HepG2 (cell line): ENCODE data around the gene CHST3. TPM values are rescaled to one million over a fixed set of nuclear protein-coding genes. Genes with fewer than 3 reads are reported as not detected.

Experiments
- ATAC-seq: fragments of 200-7000 bp; cut with Tn5 transposase; 3 replicates; pipeline ENCODE4 v1.9.1; 2020; ENCODE audit warnings: mild to moderate bottlenecking, moderate library complexity
- BruUV-seq: library from RNA; stranded (reverse); fragments of 400-500 nt; replicated peaks from 2 replicates; lab custom pipeline; 2021; lab: Mats Ljungman, UMichigan
- CTCF ChIA-PET: fragments of 300-600 bp; formaldehyde crosslinking; extraction: SDS; loops from one replicate; lab custom pipeline; 2021; ENCODE audit warnings: low total read pairs, inconsistent platforms, low intra/inter-chr PET ratio; lab: Yijun Ruan, JAX
- POLR2A ChIA-PET: fragments of 350-600 bp; sonication (Branson Sonifier 250); formaldehyde crosslinking; loops from one replicate; lab custom pipeline; 2020; ENCODE audit warnings: antibody characterized with exemption, inconsistent platforms; lab: Yijun Ruan, JAX
- DNase-seq: peaks from one replicate; pipeline ENCODE4 v3.0.0-alpha.2; 2015; ENCODE audit warnings: low spot score
- FAIRE-seq: peaks from 3 replicates; lab custom pipeline; 2011; peaks lifted over from hg19 to GRCh38; lab: Jason Lieb, UNC
- H2AFZ ChIP-seq: one replicate; pipeline ENCODE4 v1.6.1; 2011; ENCODE audit warnings: low read length, inconsistent platforms
- H3K27ac ChIP-seq: fragments of 300-600 bp; 3 replicates; pipeline ENCODE4 v1.8.0; 2011; ENCODE audit warnings: mixed run types, mild to moderate bottlenecking, mixed read lengths, low read length, inconsistent platforms; ENCODE audit not compliant: insufficient read depth; ENCODE audit errors: extremely low read length
- H3K27me3 ChIP-seq, 2 experiments: fragments of 200-600 bp in 1 of 2; 2 replicates in 1 of 2; 3 replicates in 1 of 2; pipeline versions ENCODE4 v1.6.0 to v1.8.0; 2011; ENCODE audit warnings: low read length in 2 of 2, mild to moderate bottlenecking in 2 of 2, moderate library complexity in 2 of 2, inconsistent platforms in 1 of 2; ENCODE audit not compliant: insufficient read depth in 2 of 2, control insufficient read depth in 1 of 2
- H3K36me3 ChIP-seq, 2 experiments: fragments of 200-600 bp in 1 of 2; replicated peaks in 1 of 2; 2 replicates in 1 of 2; 3 replicates in 1 of 2; pipeline versions ENCODE4 v1.5.1 to v1.8.0; 2011; ENCODE audit warnings: low read length in 2 of 2, inconsistent platforms in 1 of 2; ENCODE audit not compliant: insufficient read depth in 2 of 2, control insufficient read depth in 1 of 2
- H3K4me1 ChIP-seq: 2 replicates; pipeline ENCODE4 v1.5.1; 2012; ENCODE audit warnings: low read length, inconsistent platforms; ENCODE audit not compliant: insufficient read depth
- H3K4me2 ChIP-seq: 2 replicates; pipeline ENCODE4 v1.6.0; 2011; ENCODE audit warnings: low read depth, low read length, inconsistent platforms
- H3K4me3 ChIP-seq, 3 experiments: fragments of 200-600 bp in 1 of 3; sonication (generic), shearing (Covaris generic) in 1 of 3; replicated peaks in 1 of 3; 2 replicates each; pipeline ENCODE4 v1.5.1; 2011 to 2016; ENCODE audit warnings: low read length in 3 of 3, inconsistent platforms in 2 of 3, low read depth in 2 of 3, mild to moderate bottlenecking in 2 of 3, control low read depth in 1 of 3, mixed read lengths in 1 of 3; ENCODE audit not compliant: insufficient read depth in 1 of 3
- H3K79me2 ChIP-seq: one replicate; pipeline ENCODE4 v1.6.1; 2011; ENCODE audit warnings: low read length, inconsistent platforms; ENCODE audit not compliant: insufficient read depth
- H3K9ac ChIP-seq: 2 replicates; pipeline ENCODE4 v1.6.0; 2011; ENCODE audit warnings: mild to moderate bottlenecking, low read depth, low read length, inconsistent platforms; ENCODE audit not compliant: insufficient read depth
- H3K9me3 ChIP-seq: 2 replicates; pipeline ENCODE4 v1.5.1; 2012; ENCODE audit warnings: mild to moderate bottlenecking, low read length
- H4K20me1 ChIP-seq: 2 replicates; pipeline ENCODE4 v1.6.0; 2011; ENCODE audit warnings: inconsistent platforms, mild to moderate bottlenecking, low read length, moderate library complexity; ENCODE audit not compliant: insufficient read depth
- AKNA ChIP-seq: sonication (generic); formaldehyde crosslinking; IDR thresholded peaks from 2 replicates; pipeline ENCODE4 v1.4.0; 2020; ENCODE audit warnings: missing genetic modification reagents, borderline replicate concordance
- ARID5B ChIP-seq: IDR thresholded peaks from 2 replicates; pipeline ENCODE4 v1.4.0; 2020; ENCODE audit warnings: mild to moderate bottlenecking, missing genetic modification reagents
- ATF1 ChIP-seq: IDR thresholded peaks from 2 replicates; pipeline ENCODE4 v1.6.1; 2016; ENCODE audit warnings: mild to moderate bottlenecking, control low read depth
- FOXO1 ChIP-seq: sonication (generic); formaldehyde crosslinking; IDR thresholded peaks from 2 replicates; pipeline ENCODE4 v1.4.0; 2020; ENCODE audit warnings: missing genetic modification reagents
- JUN ChIP-seq: sonication (generic); formaldehyde crosslinking; IDR thresholded peaks from 2 replicates; pipeline ENCODE4 v1.4.0; 2020; ENCODE audit warnings: mild to moderate bottlenecking, missing genetic modification reagents
- ZNF143 ChIP-seq: sonication (generic); formaldehyde crosslinking; IDR thresholded peaks from 2 replicates; pipeline ENCODE4 v1.4.0; 2020; ENCODE audit warnings: missing genetic modification reagents
- ZNF18 ChIP-seq: sonication (generic); formaldehyde crosslinking; IDR thresholded peaks from 2 replicates; pipeline ENCODE4 v1.8.0; 2022; ENCODE audit warnings: mild to moderate bottlenecking, missing genetic modification reagents; ENCODE audit not compliant: insufficient replicate concordance
- ZNF878 ChIP-seq: sonication (generic); formaldehyde crosslinking; IDR thresholded peaks from 2 replicates; pipeline ENCODE4 v1.8.1; 2023; ENCODE audit warnings: mild to moderate bottlenecking, missing genetic modification reagents, moderate library complexity
- ZNF879 ChIP-seq: sonication (generic); formaldehyde crosslinking; IDR thresholded peaks from 2 replicates; pipeline ENCODE4 v1.8.1; 2023; ENCODE audit warnings: missing genetic modification reagents
- ZZZ3 ChIP-seq: sonication (generic); formaldehyde crosslinking; IDR thresholded peaks from 2 replicates; pipeline ENCODE4 v1.4.0; 2020; ENCODE audit warnings: missing genetic modification reagents, mild to moderate bottlenecking, borderline replicate concordance
- WGBS: methylation state at CpG from one replicate; pipeline ENCODE4 v1.1.6; 2017; ENCODE audit warnings: low lambda C conversion rate; 5-methylcytosine and 5-hydroxymethylcytosine counted together
- in situ Hi-C: cut with HindIII; loops from 2 replicates; pipeline ENCODE4 v1.10.0; 2017; ENCODE audit warnings: low pct_unique_long_range_greater_than_20kb; ENCODE audit not compliant: extremely low pct_ligation_motif_present
- intact Hi-C: fragments of 100-400 bp; cut with micrococcal nuclease; formaldehyde crosslinking; loops from one replicate; pipeline ENCODE4 v1.10.0; 2022; ENCODE audit not compliant: unreplicated experiment
- polyA plus RNA-seq, 8 experiments: library from polyadenylated mRNA; depleted of rRNA in 3 of 8; stranded (reverse) in 7 of 8; unstranded in 1 of 8; fragments of >200 nt; fragmentation: Illumina TruSeq in 4 of 8; extraction: Trizol in 4 of 8; gene quantifications; 2 replicates each; pipeline versions ENCODE4 v1.2.1 to v1.2.3, GENCODE V29; 2011 to 2016; ENCODE audit warnings: low read depth in 4 of 8, missing spikeins in 1 of 8, mixed read lengths in 1 of 8; ENCODE audit not compliant: insufficient read depth in 1 of 8
- total RNA-seq, 5 experiments: library from RNA; depleted of rRNA; stranded (reverse); fragments of >200 nt; fragmentation: Illumina TruSeq; extraction: Trizol; gene quantifications; 2 replicates each; pipeline ENCODE4 v1.2.3, GENCODE V29; 2016; ENCODE audit warnings: low read depth in 1 of 5

The CHST3 gene
- total and polyA plus RNA-seq, 2 of the 13 experiments (the other 11 are each of a cell fraction or from before 2014, with no cell fraction given) = 7.2 to 18.7 TPM

- ChIA-PET POLR2A (interaction anchor here (1.4 kb wide), 1 partner anchor 16 kb away, joined by 3 read pairs; no protein-coding TSS in a partner anchor), CTCF (no interaction called here)
- H3K4me3 ChIP-seq = no peak overlapping the region
- H3K9me3 ChIP-seq = no peaks in the 10 kb centered on the region
- no peak overlapping the region for H3K4me2 ChIP-seq
- no peak for TF ChIP-seq ZNF18
- no peak for TF ChIP-seq ZZZ3 (CRISPR knock-in tag)
- no peak for TF ChIP-seq ZNF143 (CRISPR knock-in tag)
- TF ChIP-seq FOXO1 (CRISPR knock-in tag) = no peak
- TF ChIP-seq ZNF878 (CRISPR knock-in tag) = no peak
- no peak for TF ChIP-seq ARID5B
- no peak for TF ChIP-seq ATF1 (CRISPR knock-in tag)
- no peak for TF ChIP-seq ZNF879
- no peak for TF ChIP-seq JUN
- TF ChIP-seq AKNA (CRISPR knock-in tag) = no peak
- intact Hi-C loops = no loop called here
- no peak for FAIRE-seq
- in situ Hi-C loops = no loop called here
- no peaks in the 10 kb centered on the region for H4K20me1 ChIP-seq
- WGBS = 100% methylated on average over 2 of the region's 2 CpGs
- no peak for ATAC-seq
- no peak overlapping the region for H3K27ac ChIP-seq
- no TSS peak for BruUV-seq
- H3K9ac ChIP-seq = no peak overlapping the region
- H2AFZ ChIP-seq = no peak overlapping the region
- peaks cover 65% of the 10 kb centered on the region for H3K4me1 ChIP-seq
- no peaks in the 10 kb centered on the region for H3K79me2 ChIP-seq
- no peak for DNase-seq
- H3K36me3 ChIP-seq = peaks cover 1 to 3% of the 10 kb centered on the region in 2 experiments; a peak in 2 of 5 replicates
- H3K27me3 ChIP-seq = no peaks in the 10 kb centered on the region
Observed at GRCh38 chr10:72014197-72014596, 50.0 kb downstream of the CHST3 start.
